HG03571 (cell line): ENCODE measurements around the gene ADAM15.
A peak's percentile ranks its signal among the peaks of the same experiment; 100 is the strongest.

Source experiments
- ATAC-seq: cut with Tn5 transposase; IDR thresholded peaks from one replicate; pipeline ENCODE4 v1.9.1; 2021; ENCODE audit not compliant: unreplicated experiment

Gene ADAM15

GRCh38 chr1:155012026-155012546 lies 39.0 kb upstream of the ADAM15 start:
- ATAC-seq: no peak

GRCh38 chr1:155012776-155013602 lies 38.1 kb upstream of the ADAM15 start:
- ATAC-seq: no peak

GRCh38 chr1:155013632-155014031 lies 37.5 kb upstream of the ADAM15 start:
- ATAC-seq: no peak

- ATAC-seq: no peak
These were observed 36.2 kb upstream of the ADAM15 start for GRCh38 chr1:155014709-155015508.

GRCh38 chr1:155015527-155016230 lies 35.4 kb upstream of the ADAM15 start:
- no peak for ATAC-seq

GRCh38 chr1:155016231-155016831 lies 34.8 kb upstream of the ADAM15 start:
- ATAC-seq: no peak

GRCh38 chr1:155017041-155017945 lies 33.8 kb upstream of the ADAM15 start:
- peak; percentile 67 for ATAC-seq

- ATAC-seq: no peak
These were observed 33.2 kb upstream of the ADAM15 start for GRCh38 chr1:155017946-155018316.

GRCh38 chr1:155018617-155019348 lies 32.3 kb upstream of the ADAM15 start:
- ATAC-seq: no peak

- ATAC-seq: no peak
These were observed 31.5 kb upstream of the ADAM15 start for GRCh38 chr1:155019377-155020245.

GRCh38 chr1:155022136-155022926 lies 28.8 kb upstream of the ADAM15 start:
- ATAC-seq: no peak

GRCh38 chr1:155022927-155023236 lies 28.2 kb upstream of the ADAM15 start:
- no peak for ATAC-seq

GRCh38 chr1:155023627-155024026 lies 27.5 kb upstream of the ADAM15 start:
- ATAC-seq: no peak

GRCh38 chr1:155024315-155024714 lies 26.8 kb upstream of the ADAM15 start:
- ATAC-seq: no peak

GRCh38 chr1:155026154-155026553 lies 25.0 kb upstream of the ADAM15 start:
- ATAC-seq: no peak

- no peak for ATAC-seq
These were observed 24.5 kb upstream of the ADAM15 start for GRCh38 chr1:155026588-155026987.

- ATAC-seq: no peak
These were observed 21.4 kb upstream of the ADAM15 start for GRCh38 chr1:155029513-155030242.
